ENCODE results near the gene ST6GALNAC3. TPM values are rescaled to one million over a fixed set of nuclear protein-coding genes. Genes with fewer than 3 reads are reported as not detected.

Gene ST6GALNAC3
- polyA plus RNA-seq, 1 donor (not counting 4 experiments of a cell fraction or from before 2014, with no cell fraction given), result 0.08 TPM

- Histone ChIP-seq H3K36me3 (ENCODE audit: control insufficient read depth in 2 of 2, extremely low read depth in 1 of 2, insufficient read depth in 2 of 2, low read length in 2 of 2) (no peaks in the 10 kb centered on the region), H3K9ac (ENCODE audit: control insufficient read depth, extremely low read depth, insufficient read depth, low read length) (no peak overlapping the region), H3K4me3 (ENCODE audit: control insufficient read depth in 2 of 3, extremely low read depth in 1 of 3, insufficient read depth in 2 of 3, low read depth in 1 of 3, low read length in 3 of 3) (no peak overlapping the region), H2AFZ (ENCODE audit: control insufficient read depth, low read length) (no peak overlapping the region), H3K27me3 (ENCODE audit: control insufficient read depth, extremely low read depth, insufficient read depth, low read length) (no peaks in the 10 kb centered on the region), H3K27ac (ENCODE audit: control insufficient read depth, insufficient read depth, low read length) (no peak overlapping the region), H3K4me1 (ENCODE audit: control insufficient read depth, extremely low read depth, insufficient read depth, low read length) (no peaks in the 10 kb centered on the region), H3K9me1 (ENCODE audit: control insufficient read depth, extremely low read depth, insufficient read depth, low read length) (no peaks in the 10 kb centered on the region), H3K9me3 (ENCODE audit: control insufficient read depth, low read depth, low read length) (no peaks in the 10 kb centered on the region), H4K20me1 (ENCODE audit: control insufficient read depth, extremely low read depth, insufficient read depth, low read length) (no peaks in the 10 kb centered on the region), H3K4me2 (ENCODE audit: control insufficient read depth, extremely low read depth, insufficient read depth, low read depth, low read length) (no peak overlapping the region), H3K79me2 (ENCODE audit: control insufficient read depth, insufficient read depth, low read length) (no peaks in the 10 kb centered on the region)
- dilution Hi-C loops (cut with MboI; ENCODE audit: extremely low pct_ligation_motif_present, low sequenced_read_pairs), result no loop called here
- DNase-seq (ENCODE audit: low read depth, low spot score), result no peak
- FAIRE-seq, result no peak
- TF ChIP-seq EZH2 (IDR thresholded peaks at IDR 0.05; ENCODE audit: low read length), result no peak
- TF ChIP-seq CTCF (optimal IDR thresholded peaks at IDR 0.05 in 1 of 3, IDR thresholded peaks at IDR 0.05 in 1 of 3, conservative IDR thresholded peaks at IDR 0.05 in 1 of 3; ENCODE audit: extremely low read depth in 1 of 3, insufficient read depth in 2 of 3, low read length in 3 of 3), result no peak
Observed at GRCh38 chr1:76274718-76275117, 200.2 kb downstream of the ST6GALNAC3 start.

- Histone ChIP-seq H3K9ac (ENCODE audit: control insufficient read depth, extremely low read depth, insufficient read depth, low read length) (no peak overlapping the region), H3K27ac (ENCODE audit: control insufficient read depth, insufficient read depth, low read length) (no peak overlapping the region), H3K9me1 (ENCODE audit: control insufficient read depth, extremely low read depth, insufficient read depth, low read length) (no peaks in the 10 kb centered on the region), H4K20me1 (ENCODE audit: control insufficient read depth, extremely low read depth, insufficient read depth, low read length) (no peaks in the 10 kb centered on the region), H3K79me2 (ENCODE audit: control insufficient read depth, insufficient read depth, low read length) (no peaks in the 10 kb centered on the region), H3K9me3 (ENCODE audit: control insufficient read depth, low read depth, low read length) (no peaks in the 10 kb centered on the region), H3K27me3 (ENCODE audit: control insufficient read depth, extremely low read depth, insufficient read depth, low read length) (no peaks in the 10 kb centered on the region), H3K36me3 (ENCODE audit: control insufficient read depth in 2 of 2, extremely low read depth in 1 of 2, insufficient read depth in 2 of 2, low read length in 2 of 2) (no peaks in the 10 kb centered on the region), H3K4me1 (ENCODE audit: control insufficient read depth, extremely low read depth, insufficient read depth, low read length) (no peaks in the 10 kb centered on the region), H3K4me3 (ENCODE audit: control insufficient read depth in 2 of 3, extremely low read depth in 1 of 3, insufficient read depth in 2 of 3, low read depth in 1 of 3, low read length in 3 of 3) (no peak overlapping the region), H2AFZ (ENCODE audit: control insufficient read depth, low read length) (no peak overlapping the region), H3K4me2 (ENCODE audit: control insufficient read depth, extremely low read depth, insufficient read depth, low read depth, low read length) (no peak overlapping the region)
- dilution Hi-C loops (cut with MboI; ENCODE audit: extremely low pct_ligation_motif_present, low sequenced_read_pairs), result no loop called here
- DNase-seq (ENCODE audit: low read depth, low spot score) (no peak), FAIRE-seq (no peak)
- TF ChIP-seq CTCF (optimal IDR thresholded peaks at IDR 0.05 in 1 of 3, IDR thresholded peaks at IDR 0.05 in 1 of 3, conservative IDR thresholded peaks at IDR 0.05 in 1 of 3; ENCODE audit: extremely low read depth in 1 of 3, insufficient read depth in 2 of 3, low read length in 3 of 3), result no peak
- no peak for TF ChIP-seq EZH2 (IDR thresholded peaks at IDR 0.05; ENCODE audit: low read length)
Observed at GRCh38 chr1:76278711-76279100, 204.2 kb downstream of the ST6GALNAC3 start.

Measured in keratinocyte (primary cell).